ENCODE data around the gene PLD3.

DNA sequence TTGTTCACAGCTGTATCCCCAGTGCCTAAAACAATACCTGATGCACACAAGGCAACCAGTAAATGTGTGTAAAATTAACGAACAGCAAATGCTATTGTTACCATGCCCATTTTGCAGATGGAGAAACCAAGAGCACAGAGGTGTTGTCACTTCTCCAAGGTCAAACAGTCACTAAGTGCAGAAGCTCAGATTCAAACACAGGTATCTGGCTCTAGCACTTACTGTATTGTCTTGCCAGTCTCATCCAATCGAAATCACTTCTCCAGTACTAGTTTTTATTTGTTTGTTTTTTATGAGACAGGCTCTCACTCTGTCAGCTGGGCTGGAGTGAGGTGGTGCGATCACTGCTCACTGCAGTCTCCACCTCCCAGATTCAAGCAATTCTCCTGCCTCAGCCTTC lies 13.7 kb downstream of the PLD3 start:
- TF ChIP-seq ZNF274 (IDR thresholded peaks at IDR 0.05; ENCODE audit: low read depth, low read length): no peak
- TF ChIP-seq YY1 (IDR thresholded peaks at IDR 0.05; ENCODE audit: insufficient read depth, insufficient read length): no peak
- no peak for TF ChIP-seq SUZ12 (IDR thresholded peaks at IDR 0.05; ENCODE audit: extremely low read depth, insufficient read depth, insufficient read length)

Data from NT2/D1 (cell line).